HepG2 (cell line): ENCODE results near the gene BCAN. TPM values are rescaled to one million over a fixed set of nuclear protein-coding genes. Genes with fewer than 3 reads are reported as not detected.
A peak's percentile ranks its signal among the peaks of the same experiment; 100 is the strongest.

Experiments
- ATM ChIP-seq: fragments of 450-650 bp; IDR thresholded peaks from 2 replicates; pipeline ENCODE4 v1.7.1; 2017; ENCODE audit warnings: mild to moderate bottlenecking, borderline replicate concordance
- EHMT2 ChIP-seq: fragments of 200-600 bp; sonication (generic); IDR thresholded peaks from 2 replicates; pipeline ENCODE4 v1.7.0; 2017; ENCODE audit warnings: antibody characterized with exemption, low read depth, low read length, borderline replicate concordance
- HDAC6 ChIP-seq: fragments of 200-600 bp; sonication (generic); IDR thresholded peaks from 2 replicates; pipeline ENCODE4 v1.7.0; 2017; ENCODE audit warnings: mild to moderate bottlenecking, antibody characterized with exemption, low read length, low read depth
- HINFP ChIP-seq: sonication (generic); formaldehyde crosslinking; IDR thresholded peaks from 2 replicates; pipeline ENCODE4 v1.4.0; 2020; ENCODE audit warnings: low read depth, mild to moderate bottlenecking, missing genetic modification reagents
- HNF1B ChIP-seq: sonication (generic); formaldehyde crosslinking; IDR thresholded peaks from 2 replicates; pipeline ENCODE4 v1.5.1; 2020; ENCODE audit warnings: mild to moderate bottlenecking, moderate library complexity, missing genetic modification reagents
- IKZF5 ChIP-seq: IDR thresholded peaks from 2 replicates; pipeline ENCODE4 v1.6.1; 2018; ENCODE audit warnings: missing genetic modification reagents, mild to moderate bottlenecking, missing compliant biosample characterization
- KLF16 ChIP-seq, 2 experiments: sonication (generic) in 1 of 2; formaldehyde crosslinking in 1 of 2; IDR thresholded peaks; 2 replicates each; pipeline versions ENCODE4 v1.6.1 to v1.8.0; 2016 to 2023; ENCODE audit warnings: missing genetic modification reagents in 2 of 2, missing compliant biosample characterization in 1 of 2
- POLR2AphosphoS5 ChIP-seq: IDR thresholded peaks from 2 replicates; pipeline ENCODE4 v1.6.1; 2012; ENCODE audit warnings: low read depth, low read length
- RERE ChIP-seq: IDR thresholded peaks from 2 replicates; pipeline ENCODE4 v1.6.1; 2016; ENCODE audit warnings: low read depth, missing genetic modification reagents, missing compliant biosample characterization
- SAP130 ChIP-seq: IDR thresholded peaks from 2 replicates; pipeline ENCODE4 v1.6.1; 2016; ENCODE audit warnings: low read depth
- ZNF124 ChIP-seq: sonication (generic); formaldehyde crosslinking; IDR thresholded peaks from 2 replicates; pipeline ENCODE4 v1.4.0; 2020; ENCODE audit warnings: missing genetic modification reagents
- ZNF281 ChIP-seq: sonication (generic); formaldehyde crosslinking; IDR thresholded peaks from 2 replicates; pipeline ENCODE4 v1.4.0; 2020; ENCODE audit warnings: missing genetic modification reagents, borderline replicate concordance
- ZNF768 ChIP-seq: sonication (generic); formaldehyde crosslinking; IDR thresholded peaks from 2 replicates; pipeline ENCODE4 v1.4.0; 2020; ENCODE audit warnings: missing genetic modification reagents
- polyA plus RNA-seq, 8 experiments: library from polyadenylated mRNA; depleted of rRNA in 3 of 8; stranded (reverse) in 7 of 8; unstranded in 1 of 8; fragments of >200 nt; fragmentation: Illumina TruSeq in 4 of 8; extraction: Trizol in 4 of 8; gene quantifications; 2 replicates each; pipeline versions ENCODE4 v1.2.1 to v1.2.3, GENCODE V29; 2011 to 2016; ENCODE audit warnings: low read depth in 4 of 8, missing spikeins in 1 of 8, mixed read lengths in 1 of 8; ENCODE audit not compliant: insufficient read depth in 1 of 8
- total RNA-seq, 5 experiments: library from RNA; depleted of rRNA; stranded (reverse); fragments of >200 nt; fragmentation: Illumina TruSeq; extraction: Trizol; gene quantifications; 2 replicates each; pipeline ENCODE4 v1.2.3, GENCODE V29; 2016; ENCODE audit warnings: low read depth in 1 of 5

BCAN gene
- total and polyA plus RNA-seq, 2 of the 13 experiments (the other 11 are each of a cell fraction or from before 2014, with no cell fraction given) = not detected

GRCh38 chr1:156689035-156689952, 47.4 kb downstream of the BCAN start (continued):
- TF ChIP-seq RERE (CRISPR knock-in tag) (no peak; the same call in 1 of the 2 replicates), SAP130 (peak; percentile 36; the same call in 1 of the 2 replicates), HINFP (CRISPR knock-in tag) (0 out of 2 replicates have a peak, but pooled peaks have one; percentile 37), HNF1B (CRISPR knock-in tag) (peak; percentile 56; the same call in 1 of the 2 replicates), KLF16 (CRISPR knock-in tag; IDR thresholded peaks at IDR 0.05) (peak in 1 of 2 experiments; percentile 41; a peak in 1 of 4 replicates), ZNF124 (CRISPR knock-in tag) (no peak), POLR2AphosphoS5 (no peak), ZNF281 (no peak), HDAC6 (no peak), ZNF768 (peak; percentile 17; the same call in 1 of the 2 replicates), EHMT2 (no peak), ATM (no peak), IKZF5 (CRISPR knock-in tag) (no peak)
